Activated CD8-positive, alpha-beta memory T cell treated with anti-CD3 and anti-CD28 coated beads, Interleukin-2, amount 50 U/mL, for 1 hour (primary cell): ENCODE measurements around the gene DPH2.
A peak's percentile ranks its signal among the peaks of the same experiment; 100 is the strongest.

Source experiments
- DNase-seq: peaks from one replicate; pipeline ENCODE4 v3.0.0-alpha.2; 2020; ENCODE audit errors: extremely low read depth

Gene DPH2

GRCh38 chr1:43945674-43946235, 24.1 kb upstream of the DPH2 start:
- DNase-seq, result no peak

DNA sequence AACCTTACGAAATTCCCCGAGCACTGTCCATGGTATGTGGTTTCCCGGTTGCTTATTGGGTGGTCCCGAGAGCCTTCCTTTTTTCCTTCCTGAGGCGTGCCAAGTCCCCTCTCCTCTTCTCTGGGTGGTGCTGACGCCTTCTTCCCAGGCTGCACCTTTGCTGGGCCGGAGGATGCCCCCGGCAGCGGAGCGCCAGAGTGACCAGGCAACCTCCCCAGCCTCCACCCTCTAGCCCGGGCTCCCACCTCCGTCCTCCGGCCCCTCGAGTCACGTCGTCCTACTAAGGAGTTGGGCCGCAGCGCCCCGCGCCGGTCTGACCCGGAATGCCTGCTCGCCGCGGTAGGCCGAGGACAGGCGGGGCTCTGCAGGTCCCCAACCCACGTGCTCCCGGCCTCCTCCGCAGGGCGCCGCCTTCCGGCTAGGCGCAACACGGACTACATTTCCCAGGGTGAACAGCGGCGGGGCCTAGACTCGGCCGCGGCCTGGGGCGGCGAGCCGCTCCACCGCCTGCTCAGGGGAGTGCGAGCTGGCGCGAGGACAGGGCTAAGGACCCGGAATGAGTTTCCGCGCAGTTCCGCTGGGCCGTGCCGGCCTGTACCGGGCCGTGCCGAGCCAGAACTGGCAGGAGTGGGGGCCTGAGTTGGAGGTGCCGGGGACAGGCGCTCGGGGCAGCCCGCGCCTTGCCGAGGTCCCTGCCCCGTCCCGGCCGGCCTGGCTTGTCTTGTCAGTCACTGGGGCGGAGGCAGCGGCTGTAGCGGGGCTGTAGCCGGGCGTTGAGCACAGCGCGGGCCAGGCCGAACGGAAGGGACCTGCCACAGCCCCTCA, 23.4 kb upstream of the DPH2 start, which contains the start of gene IPO13:
Gene IPO13 (plus strand): TSS at position 715 of the 825 bp plus-strand sequence. CDS start 651 bp downstream, outside the sequence.
- DNase-seq, result peak; percentile 78

DNA sequence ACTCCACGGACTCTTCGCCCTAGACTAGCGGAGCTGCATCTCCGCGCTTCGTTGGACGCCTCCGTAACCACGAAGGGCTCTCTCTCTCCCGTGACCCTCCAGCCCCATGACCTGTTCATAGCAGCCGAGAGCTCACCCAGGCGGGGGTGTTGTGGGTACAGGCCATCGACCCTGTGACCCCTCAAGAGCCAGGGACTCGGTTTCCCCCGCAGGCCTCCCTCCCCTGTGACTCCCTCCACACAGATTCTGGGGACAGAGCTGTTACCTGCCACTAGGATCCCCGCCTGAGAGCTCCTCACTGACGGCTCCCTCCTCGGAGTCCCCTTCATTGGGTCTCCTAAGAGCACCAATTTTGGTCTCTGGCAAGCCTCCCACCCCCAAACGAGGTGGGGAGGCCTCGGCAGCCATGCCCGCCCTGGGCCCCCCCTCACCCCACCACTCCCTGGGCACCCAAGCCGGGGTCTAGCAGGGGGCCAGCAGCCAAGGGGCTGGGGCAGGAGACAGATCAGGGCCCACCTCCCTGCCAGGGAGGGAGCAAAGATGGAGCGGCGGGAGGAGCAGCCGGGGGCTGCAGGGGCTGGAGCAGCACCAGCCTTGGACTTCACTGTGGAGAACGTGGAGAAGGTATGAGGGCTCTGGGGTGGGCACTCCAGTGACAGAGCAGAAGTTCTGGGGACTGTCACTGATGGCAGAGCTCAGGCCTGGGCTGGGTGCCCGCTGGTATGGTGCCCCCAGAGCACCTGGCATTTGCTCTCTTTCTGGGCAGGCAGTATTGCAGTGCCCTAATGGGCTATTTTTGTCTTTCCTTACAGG, 22.5 kb upstream of the DPH2 start:
- no peak for DNase-seq

GRCh38 chr1:43947874-43948437, 21.9 kb upstream of the DPH2 start:
- no peak for DNase-seq

- DNase-seq, result no peak
Observed at GRCh38 chr1:43949678-43950077, 20.1 kb upstream of the DPH2 start.

- DNase-seq, result no peak
Observed at GRCh38 chr1:43951021-43951985, 18.5 kb upstream of the DPH2 start.

DNA sequence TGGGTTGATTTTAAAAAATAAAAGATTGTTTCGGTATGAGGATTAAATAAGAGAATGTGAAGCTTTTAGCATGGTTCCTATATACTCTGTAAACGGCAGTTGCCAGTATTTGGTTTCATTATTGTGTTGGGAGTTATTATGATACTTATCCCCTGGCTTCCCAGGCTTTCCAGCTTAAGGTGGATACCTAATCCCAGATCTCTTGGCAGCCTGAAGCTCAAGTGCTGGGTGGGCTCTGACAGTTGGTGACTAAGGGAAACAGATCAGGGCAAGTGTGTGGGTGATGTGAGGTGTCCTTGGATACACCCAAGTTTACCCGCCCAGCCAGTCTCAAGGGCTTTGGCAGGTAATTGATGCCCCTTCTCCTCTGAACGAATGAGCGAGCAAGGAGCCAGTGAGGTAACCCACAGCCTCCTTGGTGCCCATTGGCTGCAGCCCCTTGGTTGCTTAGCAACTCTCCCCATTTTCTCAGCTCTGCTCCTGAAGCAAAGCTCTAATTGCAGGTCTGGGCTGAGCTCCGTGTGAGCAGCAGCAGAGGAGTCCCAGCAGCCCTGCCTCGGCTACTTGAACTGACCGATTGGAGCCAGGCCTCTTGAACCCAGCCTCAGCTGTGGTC, 17.0 kb upstream of the DPH2 start:
- no peak for DNase-seq

- DNase-seq, result no peak
Observed at GRCh38 chr1:43953361-43953760, 16.4 kb upstream of the DPH2 start.

- DNase-seq, result no peak
Observed at GRCh38 chr1:43954036-43954435, 15.8 kb upstream of the DPH2 start.

GRCh38 chr1:43956234-43956633, 13.6 kb upstream of the DPH2 start:
- DNase-seq, result no peak

GRCh38 chr1:43957407-43958040, 12.3 kb upstream of the DPH2 start:
- no peak for DNase-seq

DNA sequence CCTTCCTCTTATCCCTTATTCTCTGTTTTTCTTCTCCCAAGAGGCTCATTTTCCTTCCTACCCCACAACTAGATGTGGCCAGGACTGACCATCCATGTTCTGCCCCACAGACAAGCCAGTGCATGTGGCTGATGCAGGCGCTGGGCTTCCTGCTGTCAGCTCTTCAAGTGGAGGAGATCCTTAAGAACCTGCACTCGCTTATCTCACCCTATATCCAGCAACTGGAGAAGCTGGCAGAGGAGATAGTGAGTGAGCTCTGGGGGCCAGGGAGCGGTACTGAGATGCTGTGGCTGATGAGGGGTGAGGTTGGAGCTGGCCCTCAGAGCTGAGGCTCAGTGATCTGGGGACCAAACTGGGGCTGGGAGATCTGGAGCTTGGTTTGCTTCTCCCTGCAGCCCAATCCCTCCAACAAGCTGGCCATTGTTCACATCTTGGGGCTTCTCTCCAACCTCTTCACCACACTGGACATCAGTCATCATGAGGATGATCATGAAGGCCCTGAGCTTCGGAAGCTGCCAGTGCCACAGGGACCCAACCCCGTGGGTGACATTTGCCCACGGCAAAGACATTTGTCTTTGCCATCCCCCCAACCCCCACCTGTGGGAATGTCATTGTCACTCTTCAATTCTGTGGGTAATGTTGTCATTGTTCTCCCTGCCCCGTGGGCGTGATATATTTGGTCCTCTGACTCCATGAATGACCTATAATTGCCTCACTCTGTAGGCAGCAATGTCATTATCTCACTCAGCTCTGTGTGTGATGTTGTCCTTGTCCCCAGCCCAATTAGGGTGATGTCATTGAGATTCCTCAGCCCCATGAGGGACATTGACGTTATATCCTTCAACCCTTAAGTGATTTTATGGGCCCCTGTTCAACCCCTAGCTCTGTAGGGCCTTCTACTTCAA, 11.2 kb upstream of the DPH2 start:
- DNase-seq, result no peak

GRCh38 chr1:43960798-43961197, 9.0 kb upstream of the DPH2 start:
- DNase-seq, result no peak

- no peak for DNase-seq
Observed at GRCh38 chr1:43961692-43962091, 8.1 kb upstream of the DPH2 start.

DNA sequence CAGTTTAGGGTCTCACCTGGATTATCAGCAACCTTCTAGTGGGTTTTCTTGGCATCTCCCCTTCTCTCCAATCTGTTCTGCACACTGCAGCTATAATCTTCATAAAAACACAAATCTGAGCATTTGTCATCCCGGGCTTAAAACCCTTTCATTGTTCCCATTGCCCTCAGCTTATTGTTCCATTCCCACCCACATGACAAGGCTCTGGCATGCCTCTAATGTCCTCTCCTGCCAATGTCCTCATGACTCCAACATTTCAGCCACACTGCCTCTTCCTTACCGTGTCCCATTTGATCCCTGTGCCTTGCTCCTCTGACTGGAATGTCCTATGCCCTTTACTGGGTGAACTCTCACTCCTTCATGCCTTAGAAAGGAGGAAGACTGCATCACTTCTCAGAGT, 7.5 kb upstream of the DPH2 start:
- no peak for DNase-seq

GRCh38 chr1:43963006-43963405, 6.8 kb upstream of the DPH2 start:
- no peak for DNase-seq

GRCh38 chr1:43963890-43964289, 5.9 kb upstream of the DPH2 start:
- DNase-seq, result no peak

DNA sequence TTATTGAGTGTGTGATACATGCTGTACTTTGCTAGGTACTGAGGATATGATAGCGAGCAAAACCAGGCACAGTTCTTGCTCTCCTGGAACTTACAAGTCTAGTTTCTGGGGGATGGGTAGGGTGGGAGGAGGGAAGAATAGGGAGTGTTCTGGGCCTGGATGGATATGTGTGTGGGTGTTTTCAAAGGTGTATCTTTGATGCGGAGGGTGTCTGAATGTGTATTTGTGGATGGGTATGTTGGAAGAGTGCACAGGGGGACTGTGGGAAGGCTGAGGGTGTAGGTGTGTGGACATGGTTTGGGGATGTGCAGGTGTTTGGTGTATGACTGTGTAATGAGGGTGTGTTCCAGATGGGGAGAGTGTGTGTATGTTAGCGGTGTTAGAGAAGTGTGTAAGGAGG, 4.5 kb upstream of the DPH2 start:
- no peak for DNase-seq

GRCh38 chr1:43968348-43968948, 1.4 kb upstream of the DPH2 start:
- DNase-seq, result no peak
